Forelimb muscle (tissue), 1 donor: Measurements from ENCODE around the gene ATG7. TPM values are rescaled to one million over a fixed set of nuclear protein-coding genes. Genes with fewer than 3 reads are reported as not detected.

Experiments
- DNase-seq: peaks from one replicate; pipeline ENCODE4 v3.0.0-alpha.2; 2013; ENCODE audit warnings: low read depth
- polyA plus RNA-seq: library from polyadenylated mRNA; unstranded; fragments of 120-200 nt; gene quantifications from one replicate; pipeline ENCODE4 v1.2.1, GENCODE V29; 2013; ENCODE audit not compliant: insufficient read length

ATG7 gene
- polyA plus RNA-seq, 1 donor = 11.7 TPM

DNA sequence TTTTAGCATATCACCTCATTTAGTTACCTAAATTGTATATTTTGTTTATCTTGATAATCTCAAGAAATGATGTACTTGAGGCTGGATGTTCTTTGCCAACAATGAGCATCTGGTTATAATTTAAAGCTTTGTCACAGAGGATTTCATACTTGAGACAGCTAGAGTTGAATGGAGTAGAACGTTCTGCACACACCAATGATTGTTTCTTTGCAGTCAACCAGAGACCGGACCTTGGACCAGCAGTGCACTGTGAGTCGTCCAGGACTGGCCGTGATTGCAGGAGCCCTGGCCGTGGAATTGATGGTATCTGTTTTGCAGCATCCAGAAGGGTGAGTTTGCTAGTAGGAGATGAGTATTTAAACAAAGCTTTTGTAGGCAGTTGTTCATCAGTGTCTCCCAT lies 90.4 kb downstream of the ATG7 start:
- no peak for DNase-seq

DNA sequence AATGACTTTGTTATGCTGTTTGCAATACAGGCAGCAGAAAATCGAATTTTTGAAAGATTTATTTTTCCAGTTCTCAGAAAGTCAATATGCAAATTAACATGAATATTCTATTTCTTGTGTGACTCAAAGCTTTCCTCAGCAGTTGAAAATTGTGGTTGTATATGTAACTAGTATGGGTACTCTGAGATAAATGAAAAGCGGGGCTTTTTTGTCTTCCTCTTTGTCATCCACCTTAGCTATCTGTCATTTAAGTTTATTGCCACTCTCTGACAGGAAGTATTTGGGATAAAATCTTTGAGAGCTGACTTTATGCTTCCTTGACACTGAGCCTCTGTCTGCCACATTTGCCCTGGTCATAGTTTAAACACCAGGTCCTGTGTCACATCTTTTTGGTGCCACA lies 91.5 kb downstream of the ATG7 start:
- no peak for DNase-seq

DNA sequence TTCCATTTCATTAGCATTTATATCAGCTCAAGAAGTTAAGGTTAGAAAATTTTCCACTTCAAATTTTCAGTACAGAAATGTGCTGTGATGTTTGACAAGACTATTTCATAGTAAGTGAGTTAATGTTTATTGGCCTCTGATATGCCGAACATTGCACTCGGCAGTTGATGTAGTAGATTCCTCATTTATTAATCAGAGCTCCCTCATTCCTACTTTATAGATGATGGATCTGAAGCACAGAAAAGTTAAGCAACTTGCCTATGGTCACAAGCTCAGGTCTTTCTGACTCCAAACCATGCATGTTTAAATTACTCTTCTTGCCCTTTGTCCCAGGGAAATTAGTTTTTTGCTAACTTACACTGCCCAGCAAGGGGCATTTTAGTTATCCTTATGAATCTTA lies 92.0 kb downstream of the ATG7 start:
- DNase-seq = no peak

DNA sequence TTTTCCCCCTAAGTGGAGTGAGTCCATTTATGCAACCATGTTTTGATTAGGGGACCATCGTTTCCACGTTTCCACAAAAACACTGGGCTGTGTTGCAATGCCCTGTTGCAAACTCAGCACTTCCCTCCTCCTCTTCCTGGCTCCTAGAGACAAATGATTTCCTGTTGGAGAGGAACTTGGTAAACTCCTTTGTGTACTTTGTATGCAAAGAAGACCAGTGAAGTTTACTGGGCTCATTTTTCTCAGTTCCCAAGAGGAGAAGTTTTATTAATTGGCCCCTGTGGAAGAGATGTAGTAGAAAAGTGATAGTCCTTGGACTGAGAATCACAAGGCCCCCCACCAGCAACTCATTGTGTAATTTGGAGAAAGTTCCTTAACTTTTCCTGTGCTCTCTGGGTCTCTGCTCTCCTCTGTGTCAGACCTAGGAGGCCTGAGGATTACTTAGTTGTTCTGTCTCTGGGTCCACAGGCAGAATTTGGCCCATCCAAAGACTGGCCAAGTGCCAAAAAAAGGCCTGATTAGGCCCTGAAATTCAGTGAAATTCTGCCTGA lies 95.0 kb downstream of the ATG7 start:
- DNase-seq = no peak

DNA sequence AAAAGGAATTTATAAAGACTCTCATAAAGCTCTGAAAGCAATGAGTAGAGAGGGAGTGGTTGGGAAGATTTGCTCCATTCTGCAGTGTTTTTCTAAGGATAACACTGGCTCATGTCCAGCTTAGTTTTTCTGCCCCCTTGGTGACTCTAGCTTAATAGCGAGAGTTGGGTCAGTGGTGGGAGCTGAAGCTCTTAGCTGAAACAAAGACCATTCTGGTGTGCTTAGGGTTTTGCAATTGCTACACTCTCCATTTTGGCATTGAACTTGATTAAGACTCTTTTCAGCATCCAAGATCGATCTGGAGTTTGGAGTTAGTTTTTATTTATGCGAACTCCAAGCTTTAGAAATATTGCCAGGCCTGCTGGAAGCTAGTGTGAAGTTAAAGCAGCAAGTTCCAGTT lies 98.0 kb downstream of the ATG7 start:
- DNase-seq = no peak

DNA sequence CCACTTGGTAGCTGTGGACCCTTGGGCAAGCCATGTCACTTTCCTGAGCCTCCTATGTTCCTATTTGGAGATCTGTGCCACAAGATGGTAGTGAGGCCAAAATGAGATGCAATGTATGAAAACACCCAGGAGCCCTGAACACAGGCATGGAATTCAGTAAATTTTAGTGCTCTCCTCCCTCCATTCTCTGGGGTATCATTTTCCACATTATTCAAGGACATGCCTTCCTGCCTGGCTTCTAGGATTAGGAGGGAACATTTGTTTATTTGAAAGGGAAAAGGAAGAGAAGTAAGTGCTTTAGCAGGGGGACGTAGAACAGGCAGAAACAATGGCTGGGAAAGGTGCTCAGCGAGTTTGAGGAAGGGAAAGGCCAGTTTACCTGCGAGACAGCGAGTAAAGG lies 98.8 kb downstream of the ATG7 start:
- DNase-seq = no peak

DNA sequence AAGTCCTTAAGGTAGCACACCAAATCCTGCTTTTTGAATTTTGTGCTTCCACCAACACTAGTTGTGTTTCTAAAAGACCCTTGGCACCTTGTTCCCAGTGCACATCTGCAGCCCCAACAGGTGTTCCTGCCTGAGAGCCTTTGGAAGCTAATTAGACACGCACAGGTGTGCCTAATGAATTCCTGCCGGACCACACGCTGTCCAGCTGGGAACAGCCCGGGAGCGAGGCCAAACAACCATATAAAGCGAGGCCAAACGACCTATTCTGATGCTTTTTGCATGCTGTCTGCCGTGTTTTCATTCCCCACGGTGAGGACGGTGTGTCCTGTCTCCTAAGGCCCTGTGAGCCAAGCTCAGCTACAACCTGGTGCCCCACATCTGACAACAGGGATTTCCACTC lies 99.5 kb downstream of the ATG7 start:
- DNase-seq = no peak

DNA sequence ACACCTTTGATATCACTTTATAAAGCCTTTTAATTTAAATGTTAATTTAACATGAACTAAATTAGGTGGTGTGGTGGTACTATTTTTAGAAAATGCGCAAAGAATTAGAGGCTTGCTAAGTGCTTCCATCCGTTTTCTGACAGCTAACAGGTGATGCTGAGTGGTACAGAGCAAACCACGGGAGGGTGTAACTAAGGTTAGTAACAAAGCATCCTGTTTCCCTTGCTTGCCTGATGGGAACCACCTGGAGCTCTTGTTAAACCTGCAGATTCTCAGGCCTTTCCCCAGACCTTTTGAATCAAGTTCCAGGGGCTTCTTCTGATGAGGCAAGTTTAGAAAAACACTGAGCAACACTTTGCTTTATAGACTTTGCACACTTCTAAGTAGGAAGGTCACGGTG lies 101.0 kb downstream of the ATG7 start:
- no peak for DNase-seq

DNA sequence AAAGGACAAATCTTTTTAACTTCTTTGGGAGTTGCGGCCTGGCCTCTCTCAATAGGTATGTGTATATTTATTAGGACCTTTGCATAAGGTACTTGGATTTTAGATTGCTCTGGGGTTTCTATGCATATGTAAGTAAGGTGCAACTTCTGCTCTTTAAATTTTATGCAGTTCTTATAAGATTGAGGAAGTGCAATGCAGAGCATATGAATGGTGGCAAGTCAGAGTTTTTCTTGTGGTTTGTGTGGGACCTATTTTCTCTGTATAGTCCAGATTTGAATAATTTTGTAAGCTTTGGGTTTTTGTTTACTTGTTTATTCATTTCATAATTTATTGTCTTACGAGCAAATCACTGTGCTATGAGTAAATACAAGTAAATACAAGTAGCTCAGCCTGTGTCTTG lies 101.5 kb downstream of the ATG7 start:
- DNase-seq = no peak

DNA sequence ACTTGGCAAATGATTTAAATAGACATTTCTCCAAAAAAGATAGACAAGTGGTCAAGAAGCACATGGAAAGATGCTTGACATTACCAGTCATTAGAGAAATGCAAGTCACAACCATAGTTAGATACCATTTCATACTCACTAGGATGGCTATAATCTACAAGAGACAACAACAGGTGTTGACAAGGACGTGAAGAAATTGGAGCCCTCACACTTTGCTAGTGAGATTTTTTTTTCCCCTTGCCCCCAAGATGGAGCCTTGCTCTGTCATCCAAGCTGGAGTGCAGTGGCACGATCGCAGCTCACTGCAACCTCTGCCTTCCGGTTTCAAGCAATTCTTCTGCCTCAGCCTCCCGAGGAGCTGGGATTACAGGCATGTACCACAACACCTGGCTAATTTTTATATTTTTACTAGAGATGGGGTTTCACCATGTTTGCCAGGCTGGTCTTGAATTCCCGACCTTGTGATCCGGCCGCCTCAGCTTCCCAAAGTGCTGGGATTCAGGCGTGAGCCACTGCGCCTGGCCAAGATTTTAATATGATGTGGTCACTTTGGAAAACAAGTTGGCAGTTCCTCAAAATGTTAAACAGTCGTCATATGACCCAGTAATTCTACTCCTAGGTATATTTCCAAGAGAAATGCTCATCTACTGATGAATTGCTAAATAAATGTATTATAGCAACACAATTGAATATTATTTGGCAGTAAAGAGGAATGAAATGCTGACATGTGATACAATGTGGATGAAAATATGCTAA lies 103.3 kb downstream of the ATG7 start:
- DNase-seq = no peak

DNA sequence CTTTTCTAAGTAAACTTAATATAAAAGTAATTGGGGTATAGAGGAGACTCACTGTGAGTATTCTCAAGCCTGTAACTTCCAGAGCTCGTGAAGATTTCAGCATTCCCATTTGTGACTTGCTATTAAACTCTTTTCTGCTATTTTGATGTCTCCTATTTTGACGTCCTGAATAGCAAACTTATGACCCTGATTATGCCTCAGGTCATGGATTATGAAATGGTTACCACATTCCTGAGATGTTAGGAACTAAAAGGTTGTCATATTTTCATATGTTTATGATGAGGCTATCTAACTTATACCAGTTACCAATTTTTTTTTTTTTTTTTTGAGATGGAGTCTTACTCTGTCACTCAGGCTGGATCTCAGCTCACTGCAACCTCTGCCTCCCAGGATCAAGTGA lies 105.5 kb downstream of the ATG7 start:
- no peak for DNase-seq

DNA sequence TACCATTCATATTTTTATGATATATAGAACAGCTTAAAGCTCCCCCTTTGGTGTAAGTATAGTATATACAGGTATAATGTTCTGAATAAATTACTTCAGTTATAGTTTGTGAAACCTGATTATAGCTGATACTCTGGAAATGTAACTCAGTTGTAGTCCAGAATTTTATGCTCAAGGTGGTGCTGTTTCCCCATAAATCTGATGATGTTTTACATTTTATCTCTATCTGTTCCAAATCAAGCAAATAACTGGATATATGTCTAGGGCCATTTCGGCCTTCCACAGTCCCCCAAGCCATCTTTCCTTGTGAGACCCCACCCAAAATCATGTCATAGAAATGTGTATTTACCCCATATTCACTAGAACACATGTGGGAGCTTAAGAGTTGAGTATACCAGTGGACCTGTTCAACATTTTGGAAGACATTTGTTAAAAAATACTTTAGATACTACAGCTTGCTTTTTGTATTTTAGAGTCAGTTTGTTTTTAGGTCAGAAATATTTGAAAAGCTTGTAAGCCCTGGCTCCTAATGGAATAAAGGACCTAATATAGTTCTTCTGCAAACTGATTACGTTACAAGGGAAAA lies 107.1 kb downstream of the ATG7 start:
- no peak for DNase-seq

DNA sequence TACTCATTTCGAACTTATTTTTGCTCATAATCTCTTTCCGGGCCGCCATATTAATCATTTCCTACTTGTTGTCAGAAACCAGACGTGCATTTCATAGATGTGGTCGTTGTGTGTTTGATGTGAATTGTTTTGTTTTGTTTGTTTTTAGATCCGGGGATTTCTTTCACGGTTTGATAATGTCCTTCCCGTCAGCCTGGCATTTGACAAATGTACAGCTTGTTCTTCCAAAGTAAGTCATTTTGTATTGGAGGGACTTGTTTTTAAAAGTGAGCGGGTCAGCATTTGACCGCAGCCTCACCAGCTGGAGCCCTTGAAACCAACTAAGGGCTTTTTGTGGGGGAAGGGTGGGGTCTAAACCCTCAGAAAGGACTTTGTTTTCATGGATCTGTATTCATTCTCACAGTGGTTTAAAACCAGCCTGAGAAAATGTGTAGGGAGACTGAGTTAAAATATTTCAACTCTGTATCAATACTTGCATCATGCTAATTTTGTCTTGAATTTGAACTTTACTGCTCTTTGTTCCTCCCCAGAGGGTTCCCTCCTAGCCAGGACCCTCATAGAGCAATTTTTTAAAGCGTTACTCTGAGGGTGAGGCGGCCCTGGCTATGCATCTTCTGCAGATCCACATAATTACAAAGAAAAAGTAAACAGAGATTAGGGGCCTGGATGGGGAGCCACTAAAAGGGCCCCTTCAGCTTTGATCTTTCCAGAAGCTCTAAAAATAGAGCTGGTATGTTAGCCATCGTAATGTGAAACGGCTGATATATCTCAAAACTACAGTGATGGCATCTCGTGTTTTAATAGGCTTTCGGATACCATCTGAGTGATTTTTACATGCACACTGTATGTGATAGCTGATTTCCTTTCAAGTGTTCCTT lies 107.9 kb downstream of the ATG7 start:
- no peak for DNase-seq

DNA sequence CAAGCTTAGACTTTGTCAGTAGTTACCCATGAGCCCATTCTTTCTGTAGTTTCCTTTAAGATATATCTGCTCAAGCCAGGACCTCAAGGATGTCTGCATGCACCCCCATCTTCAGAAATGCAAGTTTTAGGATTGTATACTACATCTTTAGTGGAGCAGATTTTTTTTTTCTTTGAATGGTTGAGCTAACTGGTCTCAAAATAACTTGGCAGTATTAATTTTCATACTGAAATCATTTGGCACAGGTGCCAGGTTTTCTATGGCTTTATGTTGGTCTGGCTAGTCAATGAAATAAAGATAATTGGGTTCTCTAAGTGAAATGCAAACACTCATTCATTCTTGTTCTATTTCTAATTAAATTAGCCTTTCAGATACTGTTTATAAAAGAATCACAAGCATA lies 108.9 kb downstream of the ATG7 start:
- no peak for DNase-seq

DNA sequence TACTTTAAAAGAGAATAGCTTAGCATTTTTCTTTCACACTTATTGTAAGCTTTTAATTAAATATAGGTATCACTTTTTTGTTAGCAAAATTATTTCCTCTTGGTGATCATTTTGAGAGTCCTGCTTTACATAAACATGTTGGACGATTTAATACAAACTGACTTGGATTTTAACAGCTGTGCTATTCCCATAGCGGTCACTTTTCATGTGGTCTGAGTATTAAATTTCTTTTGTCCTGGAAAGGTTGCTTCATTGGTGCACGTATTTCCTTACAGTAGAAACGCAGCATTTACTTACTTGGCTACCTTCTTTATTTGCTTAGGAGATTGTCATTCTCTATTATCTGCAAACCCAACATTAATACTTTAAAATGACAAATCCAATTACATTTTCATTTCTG lies 109.4 kb downstream of the ATG7 start:
- DNase-seq = no peak

DNA sequence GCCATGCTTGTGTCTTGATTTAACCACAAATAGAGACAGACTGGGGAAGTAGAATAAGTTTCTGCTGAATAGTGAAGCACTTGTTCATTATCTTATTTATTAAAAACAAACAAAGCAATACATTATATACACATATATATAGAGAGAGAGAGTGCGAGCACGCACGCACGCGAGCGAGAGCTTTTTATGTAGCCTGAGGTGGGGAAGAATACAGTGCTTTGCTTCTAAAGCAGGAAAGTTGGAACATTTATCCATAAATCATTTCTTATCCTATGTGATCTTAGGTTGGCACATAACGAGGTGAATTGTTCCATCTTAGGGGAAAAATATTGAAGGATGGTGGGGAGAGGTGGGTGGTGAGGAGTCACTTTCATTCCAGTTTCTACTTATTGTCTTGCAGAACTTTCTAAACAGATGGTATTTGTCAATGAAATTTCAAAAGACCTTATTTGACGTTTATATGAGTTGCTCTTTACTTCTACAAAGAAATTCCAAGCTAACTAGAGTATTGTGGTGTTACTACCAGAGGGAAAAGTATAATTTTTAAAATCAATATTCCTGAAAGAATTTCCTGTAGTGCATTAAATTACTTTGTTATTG lies 110.0 kb downstream of the ATG7 start:
- no peak for DNase-seq

DNA sequence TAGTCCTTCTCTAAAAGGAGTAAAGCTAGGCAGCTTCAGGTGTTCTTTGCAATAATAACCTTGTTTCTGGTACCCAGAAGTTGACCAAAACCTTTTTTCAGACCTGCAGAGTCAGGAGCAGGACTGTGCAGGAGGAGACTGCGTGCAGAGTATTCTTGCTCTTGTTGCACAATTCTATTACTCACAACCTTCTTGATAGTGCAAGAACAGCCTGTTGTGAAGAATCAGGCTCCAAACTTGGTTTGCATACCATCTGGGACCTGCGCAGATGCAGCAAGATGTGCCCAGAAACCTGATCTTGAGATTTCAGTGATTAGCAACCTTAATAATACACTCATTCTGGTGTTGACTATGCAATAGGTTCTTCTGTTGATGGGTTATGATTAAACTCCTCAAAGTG lies 111.9 kb downstream of the ATG7 start:
- no peak for DNase-seq

DNA sequence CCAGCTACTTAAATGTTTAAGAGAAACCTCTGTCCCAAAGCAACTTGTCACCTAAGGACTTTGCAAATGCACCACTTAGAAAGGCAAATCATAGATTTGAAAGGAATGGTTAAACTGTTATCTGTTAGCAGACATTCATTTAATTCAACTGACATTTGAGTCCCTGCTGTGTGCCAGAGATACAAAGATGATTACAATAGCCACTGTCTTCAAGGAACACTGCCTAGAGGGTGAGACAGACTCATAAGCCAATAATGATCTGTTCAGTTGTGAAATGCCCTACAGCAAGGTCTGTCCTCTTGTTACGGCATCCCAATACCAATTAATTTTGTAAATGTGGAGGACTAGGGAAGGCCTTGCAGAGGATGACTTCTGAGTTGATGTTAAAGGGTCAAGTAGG lies 113.1 kb downstream of the ATG7 start:
- DNase-seq = no peak

DNA sequence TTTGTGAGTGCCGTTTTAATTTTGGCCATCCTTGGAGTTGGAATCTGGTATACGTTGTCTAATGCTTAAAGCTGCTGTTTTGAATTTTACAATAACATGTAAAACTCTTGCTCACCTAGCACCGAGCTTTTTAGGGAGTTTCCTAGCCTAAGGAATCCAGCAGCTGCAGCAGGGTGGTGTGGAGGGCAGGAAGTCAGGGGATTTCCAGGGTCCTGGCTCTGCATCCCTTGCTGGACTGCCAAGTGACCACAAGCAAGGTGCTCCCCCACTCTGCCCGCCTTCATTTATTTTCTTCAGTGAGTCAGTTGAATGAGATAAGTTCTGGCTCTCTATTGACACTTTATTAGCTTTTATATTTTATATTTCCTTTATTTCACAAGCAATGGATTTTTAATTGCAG lies 113.7 kb downstream of the ATG7 start:
- no peak for DNase-seq

DNA sequence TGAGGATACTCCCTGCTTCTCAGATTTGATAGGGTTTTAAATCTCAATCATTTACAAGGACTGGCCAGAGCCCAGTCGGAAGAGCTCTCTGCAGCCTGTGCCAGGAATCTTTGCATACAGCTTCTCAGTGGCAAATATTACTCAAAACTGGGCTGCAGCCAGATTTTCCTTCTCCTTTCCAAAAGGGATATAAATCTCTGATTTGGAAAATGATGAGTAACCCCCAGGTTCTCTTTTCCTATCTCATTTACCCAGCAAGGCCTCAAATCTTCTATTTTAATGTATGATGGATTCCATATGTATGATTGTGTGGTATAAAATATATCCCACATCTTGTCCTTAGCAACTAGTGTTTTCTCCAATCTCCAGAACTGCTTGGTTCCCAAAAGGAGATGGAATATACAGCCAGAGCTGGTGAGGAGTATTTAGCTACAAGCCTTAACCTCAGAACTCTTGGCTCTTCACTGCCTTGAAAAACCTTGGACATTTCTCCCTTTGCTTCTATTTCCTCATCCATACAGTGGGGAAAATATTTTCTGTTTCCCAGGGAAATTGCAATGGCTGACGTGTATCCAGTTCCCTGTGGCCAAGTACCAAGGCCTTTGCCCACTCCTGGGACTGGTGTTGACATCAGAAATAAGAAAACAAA lies 114.4 kb downstream of the ATG7 start:
- DNase-seq = no peak

DNA sequence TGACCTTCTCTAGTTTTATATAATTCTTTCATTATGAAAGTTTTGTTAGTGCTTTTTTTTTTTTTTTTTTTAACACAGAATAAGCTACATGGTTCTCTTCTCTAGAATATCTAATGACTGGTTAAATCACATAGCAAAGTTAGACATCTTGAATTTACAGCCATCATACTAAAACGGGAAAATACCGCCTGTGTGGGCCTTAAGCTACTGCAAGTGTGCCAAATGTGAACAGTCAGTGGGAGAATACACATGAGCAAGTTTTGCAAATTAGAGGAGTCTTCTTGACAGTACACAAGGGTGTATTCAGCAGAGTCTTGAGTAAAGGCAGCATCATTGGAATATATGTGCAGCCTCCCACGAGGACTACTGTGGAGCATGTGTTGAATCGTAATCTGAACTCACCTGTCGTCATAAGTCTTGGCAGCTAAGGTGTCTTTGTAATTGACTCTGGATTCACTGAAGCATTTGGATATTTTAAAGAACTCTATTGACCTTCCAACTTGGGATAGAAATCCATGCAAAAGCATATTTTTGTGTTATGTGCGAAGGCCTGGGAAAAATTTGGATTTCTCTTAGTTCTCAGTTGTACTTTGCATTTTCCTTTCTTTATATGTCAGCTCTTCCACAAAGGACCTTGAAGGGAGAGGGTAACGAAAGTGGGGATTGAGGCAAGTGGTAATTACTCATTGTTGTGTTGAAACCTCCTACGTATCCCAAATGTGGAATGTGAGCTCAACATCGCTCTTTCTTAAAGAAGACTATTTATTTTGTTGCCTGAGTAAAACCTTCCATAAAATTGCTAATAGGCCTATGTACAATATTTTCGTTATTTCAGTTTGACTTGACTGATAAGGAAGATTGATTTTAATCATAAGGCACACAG lies 117.4 kb downstream of the ATG7 start:
- DNase-seq = no peak
